IMR-90 (cell line): ENCODE data around the gene CDY1B.
"Not testable (repeated sequence)": the region's sequence is repeated elsewhere in the genome, so short reads cannot be mapped to it uniquely, and the experiment has no call there.

Source experiments
- BHLHE40 ChIP-seq: fragments of 150-350 bp; IDR thresholded peaks from 2 replicates; pipeline ENCODE4 v1.6.1; 2016; ENCODE audit warnings: mild to moderate bottlenecking, low read depth, low read length
- CEBPB ChIP-seq: IDR thresholded peaks from 2 replicates; pipeline ENCODE4 v1.6.1; 2012; ENCODE audit warnings: low read depth, low read length, improper control_type of control experiment
- CHD1 ChIP-seq: IDR thresholded peaks from 2 replicates; pipeline ENCODE4 v1.6.1; 2012; ENCODE audit warnings: low read depth, low read length, improper control_type of control experiment
- CTCF ChIP-seq: conservative IDR thresholded peaks from 2 replicates; pipeline ENCODE4 v1.5.1; 2012; ENCODE audit warnings: mild to moderate bottlenecking, low read depth, low read length, improper control_type of control experiment
- ELK1 ChIP-seq: fragments of 150-350 bp; IDR thresholded peaks from 2 replicates; pipeline ENCODE4 v1.6.1; 2016; ENCODE audit warnings: low read depth, mild to moderate bottlenecking, low read length, moderate library complexity, borderline replicate concordance
- MAFK ChIP-seq: IDR thresholded peaks from 2 replicates; pipeline ENCODE4 v1.6.1; 2012; ENCODE audit warnings: low read depth, low read length, improper control_type of control experiment
- MAZ ChIP-seq: IDR thresholded peaks from 2 replicates; pipeline ENCODE4 v1.6.1; 2012; ENCODE audit warnings: low read depth, mild to moderate bottlenecking, low read length, improper control_type of control experiment, moderate library complexity, borderline replicate concordance
- POLR2A ChIP-seq: IDR thresholded peaks from 2 replicates; pipeline ENCODE4 v1.6.1; 2012; ENCODE audit warnings: mild to moderate bottlenecking, low read depth, low read length
- RCOR1 ChIP-seq: IDR thresholded peaks from 2 replicates; pipeline ENCODE4 v1.6.1; 2012; ENCODE audit warnings: mild to moderate bottlenecking, low read length, improper control_type of control experiment; ENCODE audit not compliant: insufficient replicate concordance
- RFX5 ChIP-seq: IDR thresholded peaks from 2 replicates; pipeline ENCODE4 v1.8.0; 2012; ENCODE audit warnings: low read depth, mild to moderate bottlenecking, low read length, moderate library complexity
- SMC3 ChIP-seq: fragments of 150-350 bp; IDR thresholded peaks from 2 replicates; pipeline ENCODE4 v1.6.1; 2016; ENCODE audit warnings: low read depth, mild to moderate bottlenecking, antibody characterized with exemption, low read length, moderate library complexity
- USF2 ChIP-seq: fragments of 150-350 bp; IDR thresholded peaks from 2 replicates; pipeline ENCODE4 v1.6.1; 2017; ENCODE audit warnings: mild to moderate bottlenecking, antibody characterized with exemption, low read length, low read depth

GRCh38 chrY:24047919-24048318 is at the start of gene CDY1B:
- TF ChIP-seq CTCF, USF2, ELK1, SMC3, POLR2A, MAFK, CHD1, CEBPB, RCOR1, RFX5, MAZ, BHLHE40: not testable (repeated sequence)
